WTC11 (cell line): Measurements from ENCODE around the gene SLC41A3. TPM values are rescaled to one million over a fixed set of nuclear protein-coding genes. Genes with fewer than 3 reads are reported as not detected.
A peak's percentile ranks its signal among the peaks of the same experiment; 100 is the strongest.

ENCODE experiments used
- ATAC-seq: fragments of 200-7000 bp; cut with Tn5 transposase; 2 replicates; pipeline ENCODE4 v1.10.0; 2021; ENCODE audit warnings: mild to moderate bottlenecking, moderate library complexity
- CTCF ChIA-PET: fragments of 300-600 bp; sonication (Branson Sonifier 250); formaldehyde crosslinking; loops from one replicate; lab custom pipeline; 2021; ENCODE audit warnings: antibody characterized with exemption; lab: Charles Lee
- POLR2A ChIA-PET: fragments of 350-600 bp; sonication (Branson Sonifier 250); formaldehyde crosslinking; loops from one replicate; lab custom pipeline; 2021; ENCODE audit warnings: antibody characterized with exemption; lab: Charles Lee
- DNase-seq: peaks from one replicate; pipeline ENCODE4 v3.0.0; 2021; ENCODE audit warnings: low spot score
- H3K27ac Mint-ChIP-seq: 2 replicates; pipeline ENCODE4 v1.8.0; 2021; ENCODE audit warnings: mixed read lengths
- H3K27me3 Mint-ChIP-seq: 2 replicates; pipeline ENCODE4 v1.8.0; 2021; ENCODE audit warnings: low read depth, mild to moderate bottlenecking, moderate library complexity, mixed read lengths
- H3K36me3 Mint-ChIP-seq: 2 replicates; pipeline ENCODE4 v1.8.0; 2021; ENCODE audit warnings: mixed read lengths
- H3K4me1 Mint-ChIP-seq: 2 replicates; pipeline ENCODE4 v1.8.0; 2022; ENCODE audit warnings: mixed read lengths
- H3K4me3 Mint-ChIP-seq: 2 replicates; pipeline ENCODE4 v1.8.0; 2021; ENCODE audit warnings: mild to moderate bottlenecking, moderate library complexity, mixed read lengths
- H3K9me3 Mint-ChIP-seq: 2 replicates; pipeline ENCODE4 v1.8.0; 2021; ENCODE audit warnings: mixed read lengths
- EMX1 ChIP-seq: fragments of 250-450 bp; sonication (Bioruptor Pico); IDR thresholded peaks from 2 replicates; pipeline ENCODE4 v1.8.0; 2021; ENCODE audit warnings: mild to moderate bottlenecking
- ESRRA ChIP-seq: sonication (generic); formaldehyde crosslinking; IDR thresholded peaks from 2 replicates; pipeline ENCODE4 v1.8.1; 2022; ENCODE audit warnings: mild to moderate bottlenecking, missing genetic modification reagents, borderline replicate concordance
- ETV6 ChIP-seq: sonication (generic); formaldehyde crosslinking; IDR thresholded peaks from 2 replicates; pipeline ENCODE4 v1.8.1; 2022; ENCODE audit warnings: mild to moderate bottlenecking, missing genetic modification reagents
- GABPB1 ChIP-seq: sonication (generic); formaldehyde crosslinking; IDR thresholded peaks from 2 replicates; pipeline ENCODE4 v1.8.1; 2023; ENCODE audit warnings: mild to moderate bottlenecking, missing genetic modification reagents
- GTF2I ChIP-seq: fragments of 250-450 bp; sonication (Bioruptor Pico); conservative IDR thresholded peaks from 2 replicates; pipeline ENCODE4 v1.4.0; 2021; ENCODE audit warnings: mild to moderate bottlenecking
- KAT7 ChIP-seq: sonication (generic); formaldehyde crosslinking; IDR thresholded peaks from 2 replicates; pipeline ENCODE4 v1.8.1; 2023; ENCODE audit warnings: missing genetic modification reagents, mild to moderate bottlenecking, borderline replicate concordance
- MXD4 ChIP-seq: fragments of 250-450 bp; sonication (Bioruptor Pico); IDR thresholded peaks from 2 replicates; pipeline ENCODE4 v1.8.0; 2021; ENCODE audit warnings: mild to moderate bottlenecking, moderate library complexity, borderline replicate concordance
- NFYB ChIP-seq: sonication (generic); formaldehyde crosslinking; conservative IDR thresholded peaks from 2 replicates; pipeline ENCODE4 v1.8.0; 2022; ENCODE audit warnings: low read depth, missing genetic modification reagents
- PRRX2 ChIP-seq: fragments of 250-450 bp; sonication (Bioruptor Pico); IDR thresholded peaks from 2 replicates; pipeline ENCODE4 v1.8.0; 2021; ENCODE audit warnings: mild to moderate bottlenecking
- RELA ChIP-seq: sonication (generic); formaldehyde crosslinking; IDR thresholded peaks from 2 replicates; pipeline ENCODE4 v1.8.1; 2022; ENCODE audit warnings: missing genetic modification reagents, mild to moderate bottlenecking, borderline replicate concordance
- ZBTB21 ChIP-seq: sonication (generic); formaldehyde crosslinking; IDR thresholded peaks from 2 replicates; pipeline ENCODE4 v1.8.1; 2023; ENCODE audit warnings: mild to moderate bottlenecking, missing genetic modification reagents, borderline replicate concordance
- ZBTB43 ChIP-seq: sonication (generic); formaldehyde crosslinking; IDR thresholded peaks from 2 replicates; pipeline ENCODE4 v1.8.1; 2023; ENCODE audit warnings: mild to moderate bottlenecking, missing genetic modification reagents
- ZNF219 ChIP-seq: sonication (generic); formaldehyde crosslinking; IDR thresholded peaks from 2 replicates; pipeline ENCODE4 v1.8.0; 2023; ENCODE audit warnings: missing genetic modification reagents, mild to moderate bottlenecking, borderline replicate concordance
- ZNF423 ChIP-seq: fragments of 250-450 bp; sonication (Bioruptor Pico); IDR thresholded peaks from 2 replicates; pipeline ENCODE4 v2.1.2; 2022; ENCODE audit warnings: mild to moderate bottlenecking, moderate library complexity
- total RNA-seq: library from RNA; stranded (reverse); gene quantifications from 3 replicates; pipeline ENCODE4 v1.2.3, GENCODE V29; 2021
- TF ChIP-seq, protein P1 (sequence below): sonication (generic); formaldehyde crosslinking; conservative IDR thresholded peaks from 2 replicates; pipeline ENCODE4 v1.8.1; 2023; ENCODE audit warnings: mild to moderate bottlenecking, low read depth, missing genetic modification reagents, moderate library complexity
- TF ChIP-seq, protein P2 (sequence below): fragments of 250-450 bp; sonication (Bioruptor Pico); IDR thresholded peaks from 2 replicates; pipeline ENCODE4 v1.9.0; 2021; ENCODE audit warnings: mild to moderate bottlenecking
- TF ChIP-seq, protein P3 (sequence below): fragments of 250-450 bp; sonication (Bioruptor Pico); conservative IDR thresholded peaks from 2 replicates; pipeline ENCODE4 v1.9.0; 2021; ENCODE audit warnings: mild to moderate bottlenecking
- TF ChIP-seq, protein P4 (sequence below): sonication (generic); formaldehyde crosslinking; IDR thresholded peaks from 2 replicates; pipeline ENCODE4 v1.8.1; 2023; ENCODE audit warnings: mild to moderate bottlenecking, missing genetic modification reagents, moderate library complexity

SLC41A3 gene
- total RNA-seq, 1 experiment from 2014 or later: 28.4 TPM

DNA sequence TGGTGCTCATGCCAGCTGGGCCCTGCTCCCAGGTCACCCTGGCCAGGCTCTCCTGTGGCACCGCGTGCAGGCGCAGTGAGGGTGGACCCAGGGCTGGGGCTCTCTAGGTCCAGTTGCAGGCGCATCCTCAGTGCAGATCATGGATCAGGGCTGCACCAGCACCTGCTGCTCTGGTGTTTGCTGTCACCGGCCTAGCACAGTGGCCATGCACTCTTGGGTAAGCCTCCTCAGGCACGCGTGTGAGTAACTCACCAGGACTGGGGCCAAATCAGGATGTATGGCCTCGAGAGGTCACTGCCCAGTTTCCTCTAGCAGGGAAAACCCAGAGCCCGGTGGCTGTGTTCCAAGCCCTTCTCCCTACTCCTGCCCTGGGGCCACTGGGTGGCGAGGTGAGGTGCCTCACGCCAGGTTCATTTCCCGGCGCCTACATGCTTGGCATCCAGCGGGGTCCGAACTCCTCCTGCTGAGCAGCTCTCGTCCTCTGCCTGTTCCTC lies 45.5 kb upstream of the SLC41A3 start (continued):
- no peak for TF ChIP-seq KAT7 (CRISPR knock-in tag)
- TF ChIP-seq PRRX2 (CRISPR knock-in tag): no peak
- no peak for TF ChIP-seq ZBTB43 (CRISPR knock-in tag)
- TF ChIP-seq, protein P1, sequence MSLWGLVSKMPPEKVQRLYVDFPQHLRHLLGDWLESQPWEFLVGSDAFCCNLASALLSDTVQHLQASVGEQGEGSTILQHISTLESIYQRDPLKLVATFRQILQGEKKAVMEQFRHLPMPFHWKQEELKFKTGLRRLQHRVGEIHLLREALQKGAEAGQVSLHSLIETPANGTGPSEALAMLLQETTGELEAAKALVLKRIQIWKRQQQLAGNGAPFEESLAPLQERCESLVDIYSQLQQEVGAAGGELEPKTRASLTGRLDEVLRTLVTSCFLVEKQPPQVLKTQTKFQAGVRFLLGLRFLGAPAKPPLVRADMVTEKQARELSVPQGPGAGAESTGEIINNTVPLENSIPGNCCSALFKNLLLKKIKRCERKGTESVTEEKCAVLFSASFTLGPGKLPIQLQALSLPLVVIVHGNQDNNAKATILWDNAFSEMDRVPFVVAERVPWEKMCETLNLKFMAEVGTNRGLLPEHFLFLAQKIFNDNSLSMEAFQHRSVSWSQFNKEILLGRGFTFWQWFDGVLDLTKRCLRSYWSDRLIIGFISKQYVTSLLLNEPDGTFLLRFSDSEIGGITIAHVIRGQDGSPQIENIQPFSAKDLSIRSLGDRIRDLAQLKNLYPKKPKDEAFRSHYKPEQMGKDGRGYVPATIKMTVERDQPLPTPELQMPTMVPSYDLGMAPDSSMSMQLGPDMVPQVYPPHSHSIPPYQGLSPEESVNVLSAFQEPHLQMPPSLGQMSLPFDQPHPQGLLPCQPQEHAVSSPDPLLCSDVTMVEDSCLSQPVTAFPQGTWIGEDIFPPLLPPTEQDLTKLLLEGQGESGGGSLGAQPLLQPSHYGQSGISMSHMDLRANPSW: no peak
- TF ChIP-seq RELA (CRISPR knock-in tag): no peak

DNA sequence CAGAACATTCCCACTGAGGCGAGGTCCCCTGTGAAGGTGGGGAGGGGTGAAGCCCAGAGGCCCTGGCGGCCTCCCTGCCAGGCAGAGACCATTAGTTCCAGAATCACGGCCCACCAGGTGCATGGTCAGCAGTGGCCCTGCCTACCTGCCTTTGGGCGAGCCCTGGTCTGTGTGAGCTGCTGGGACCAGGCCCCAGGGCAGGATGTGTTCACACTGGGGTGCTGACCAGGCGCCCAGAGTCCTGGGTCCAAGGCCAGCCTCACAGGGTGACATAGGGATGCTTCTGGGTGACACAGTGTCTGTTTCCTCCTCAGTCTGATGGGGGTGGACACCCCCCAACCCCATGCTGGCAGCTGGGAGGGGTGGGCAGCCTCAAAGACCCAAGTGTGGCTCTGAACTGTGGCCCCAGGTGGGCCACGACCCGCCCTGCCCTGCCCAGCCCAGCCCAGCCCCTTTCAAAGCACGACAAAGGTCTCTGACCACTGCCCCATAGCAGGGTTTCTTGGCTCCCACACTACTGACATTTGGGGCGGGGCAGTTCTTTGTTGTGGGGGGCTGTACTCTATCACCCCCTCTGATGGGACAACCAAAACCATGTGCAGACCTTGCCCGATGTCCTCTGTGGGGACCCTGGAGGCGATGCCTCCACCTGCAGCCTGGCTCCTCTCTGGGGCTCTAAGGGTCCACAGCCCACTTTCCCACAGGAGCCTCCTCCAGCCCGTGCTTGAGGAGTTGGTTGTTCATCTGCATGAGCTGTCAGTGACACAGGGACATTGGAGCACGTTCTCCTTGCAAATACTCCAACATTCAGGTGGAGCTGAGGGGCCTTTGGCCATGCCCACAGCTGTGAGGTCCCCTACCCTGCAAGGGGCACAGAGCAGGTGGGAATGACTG lies 44.8 kb upstream of the SLC41A3 start:
- POLR2A ChIA-PET: no interaction called here
- peaks cover 8% of the 10 kb centered on the region for H3K27me3 Mint-ChIP-seq
- CTCF ChIA-PET: no interaction called here
- peaks cover 24% of the 10 kb centered on the region for H3K4me1 Mint-ChIP-seq
- no peaks in the 10 kb centered on the region for H3K9me3 Mint-ChIP-seq
- ATAC-seq (no peak), DNase-seq (no peak)
- no peak overlapping the region for H3K4me3 Mint-ChIP-seq
- H3K36me3 Mint-ChIP-seq: no peaks in the 10 kb centered on the region
- H3K27ac Mint-ChIP-seq: no peak overlapping the region
- TF ChIP-seq ZNF219 (no peak), ESRRA (no peak), NFYB (no peak), GTF2I (CRISPR knock-in tag) (no peak), ETV6 (CRISPR knock-in tag) (no peak)
- TF ChIP-seq, all 79 proteins: peak for 0

DNA sequence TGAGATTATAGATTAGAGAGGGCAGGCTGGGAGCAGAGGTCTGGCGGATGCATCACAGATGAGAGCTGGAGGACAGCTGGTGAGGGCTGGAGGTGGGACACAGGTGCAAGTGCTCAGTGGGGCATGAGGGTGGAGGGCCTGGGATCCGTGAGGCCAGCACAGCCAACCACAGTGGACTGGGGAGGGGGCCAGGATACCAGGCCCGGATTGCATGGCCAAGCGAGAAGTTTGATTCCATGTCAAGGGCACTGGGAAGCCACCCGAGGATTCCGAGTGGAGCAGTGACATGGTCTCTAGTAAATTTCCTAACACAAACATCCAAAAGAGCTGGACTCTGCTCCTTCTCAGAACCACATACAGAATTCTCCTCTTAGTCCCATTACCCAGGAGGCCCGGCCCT lies 44.0 kb upstream of the SLC41A3 start:
- DNase-seq (no peak), ATAC-seq (no peak)
- H3K27ac Mint-ChIP-seq: no peak overlapping the region
- POLR2A ChIA-PET: interaction anchor here (0.6 kb wide), 1 partner anchor 1244 kb away, joined by 6 read pairs; no protein-coding TSS in a partner anchor
- H3K36me3 Mint-ChIP-seq: no peaks in the 10 kb centered on the region
- H3K9me3 Mint-ChIP-seq: no peaks in the 10 kb centered on the region
- H3K4me1 Mint-ChIP-seq: peaks cover 21% of the 10 kb centered on the region
- no peak for TF ChIP-seq RELA (CRISPR knock-in tag)
- TF ChIP-seq GABPB1 (CRISPR knock-in tag): no peak
- TF ChIP-seq ZNF219: no peak
- TF ChIP-seq ESRRA: no peak
- TF ChIP-seq EMX1 (CRISPR knock-in tag): no peak
- no peak for TF ChIP-seq ZBTB43 (CRISPR knock-in tag)
- TF ChIP-seq, protein P2, sequence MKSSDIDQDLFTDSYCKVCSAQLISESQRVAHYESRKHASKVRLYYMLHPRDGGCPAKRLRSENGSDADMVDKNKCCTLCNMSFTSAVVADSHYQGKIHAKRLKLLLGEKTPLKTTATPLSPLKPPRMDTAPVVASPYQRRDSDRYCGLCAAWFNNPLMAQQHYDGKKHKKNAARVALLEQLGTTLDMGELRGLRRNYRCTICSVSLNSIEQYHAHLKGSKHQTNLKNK (CRISPR knock-in tag): no peak
- TF ChIP-seq, all 79 proteins: peak for 0
- Mint-ChIP-seq H3K27me3 (peaks cover 3% of the 10 kb centered on the region; the same call in 1 of the 2 replicates), H3K4me3 (no peak overlapping the region)
- CTCF ChIA-PET: interaction anchor here (1.4 kb wide), 1 partner anchor 118 kb away, joined by 3 read pairs; no protein-coding TSS in a partner anchor

- Mint-ChIP-seq H3K4me3 (no peak overlapping the region), H3K4me1 (peaks cover 17% of the 10 kb centered on the region), H3K27ac (no peak overlapping the region), H3K36me3 (no peaks in the 10 kb centered on the region), H3K27me3 (peaks cover under 1% of the 10 kb centered on the region; the same call in 1 of the 2 replicates), H3K9me3 (no peaks in the 10 kb centered on the region)
- ChIA-PET POLR2A (interaction anchor here (0.6 kb wide), 1 partner anchor 1243 kb away, joined by 6 read pairs; no protein-coding TSS in a partner anchor), CTCF (interaction anchor here (1.4 kb wide), 1 partner anchor 119 kb away, joined by 3 read pairs; no protein-coding TSS in a partner anchor)
- peak; percentile 7 for DNase-seq
- ATAC-seq: no peak
- TF ChIP-seq, protein P3, sequence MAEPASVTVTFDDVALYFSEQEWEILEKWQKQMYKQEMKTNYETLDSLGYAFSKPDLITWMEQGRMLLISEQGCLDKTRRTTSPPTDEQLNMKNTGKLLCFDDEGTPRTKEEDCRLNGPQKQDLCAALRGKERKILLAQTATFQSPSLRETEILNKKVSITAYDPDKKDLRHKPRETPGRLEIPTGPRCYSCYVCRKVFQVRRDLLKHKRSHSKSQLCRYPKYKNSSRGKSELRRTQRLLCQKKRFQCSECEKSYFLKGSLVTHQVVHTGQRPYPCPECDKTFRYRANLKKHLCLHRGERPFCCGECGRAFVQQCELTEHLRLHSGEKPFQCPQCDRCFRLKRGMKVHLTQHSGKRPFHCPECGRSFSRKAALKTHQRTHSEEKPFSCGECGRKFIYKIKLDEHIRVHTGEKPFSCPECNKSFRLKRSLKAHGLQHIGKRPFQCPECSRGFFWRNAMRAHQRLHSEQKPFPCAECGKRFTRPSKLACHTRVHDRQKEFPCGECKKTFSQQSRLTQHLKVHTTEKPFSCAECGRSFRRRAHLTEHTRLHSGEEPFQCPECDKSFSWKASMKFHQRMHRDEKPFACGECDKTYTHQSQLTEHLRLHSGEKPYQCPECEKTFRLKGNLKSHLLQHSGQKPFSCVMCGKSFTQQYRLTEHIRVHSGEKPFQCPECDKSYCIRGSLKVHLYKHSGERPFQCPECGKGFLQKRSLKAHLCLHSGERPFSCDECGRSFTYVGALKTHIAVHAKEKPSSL (CRISPR knock-in tag): no peak
- TF ChIP-seq, protein P4, sequence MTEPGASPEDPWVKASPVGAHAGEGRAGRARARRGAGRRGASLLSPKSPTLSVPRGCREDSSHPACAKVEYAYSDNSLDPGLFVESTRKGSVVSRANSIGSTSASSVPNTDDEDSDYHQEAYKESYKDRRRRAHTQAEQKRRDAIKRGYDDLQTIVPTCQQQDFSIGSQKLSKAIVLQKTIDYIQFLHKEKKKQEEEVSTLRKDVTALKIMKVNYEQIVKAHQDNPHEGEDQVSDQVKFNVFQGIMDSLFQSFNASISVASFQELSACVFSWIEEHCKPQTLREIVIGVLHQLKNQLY: no peak
- TF ChIP-seq ZNF423 (CRISPR knock-in tag): no peak
- TF ChIP-seq MXD4 (CRISPR knock-in tag): no peak
- no peak for TF ChIP-seq NFYB
- TF ChIP-seq ZBTB21: no peak
Measured at GRCh38 chr3:126127452-126127851, 43.5 kb upstream of the SLC41A3 start.
